ENCODE data around the gene NPPA. TPM values are rescaled to one million over a fixed set of nuclear protein-coding genes. Genes with fewer than 3 reads are reported as not detected.

The NPPA gene
- total and polyA plus RNA-seq, 9 of the 15 experiments (the other 6 are each of a cell fraction or from before 2014, with no cell fraction given): not detected

DNA sequence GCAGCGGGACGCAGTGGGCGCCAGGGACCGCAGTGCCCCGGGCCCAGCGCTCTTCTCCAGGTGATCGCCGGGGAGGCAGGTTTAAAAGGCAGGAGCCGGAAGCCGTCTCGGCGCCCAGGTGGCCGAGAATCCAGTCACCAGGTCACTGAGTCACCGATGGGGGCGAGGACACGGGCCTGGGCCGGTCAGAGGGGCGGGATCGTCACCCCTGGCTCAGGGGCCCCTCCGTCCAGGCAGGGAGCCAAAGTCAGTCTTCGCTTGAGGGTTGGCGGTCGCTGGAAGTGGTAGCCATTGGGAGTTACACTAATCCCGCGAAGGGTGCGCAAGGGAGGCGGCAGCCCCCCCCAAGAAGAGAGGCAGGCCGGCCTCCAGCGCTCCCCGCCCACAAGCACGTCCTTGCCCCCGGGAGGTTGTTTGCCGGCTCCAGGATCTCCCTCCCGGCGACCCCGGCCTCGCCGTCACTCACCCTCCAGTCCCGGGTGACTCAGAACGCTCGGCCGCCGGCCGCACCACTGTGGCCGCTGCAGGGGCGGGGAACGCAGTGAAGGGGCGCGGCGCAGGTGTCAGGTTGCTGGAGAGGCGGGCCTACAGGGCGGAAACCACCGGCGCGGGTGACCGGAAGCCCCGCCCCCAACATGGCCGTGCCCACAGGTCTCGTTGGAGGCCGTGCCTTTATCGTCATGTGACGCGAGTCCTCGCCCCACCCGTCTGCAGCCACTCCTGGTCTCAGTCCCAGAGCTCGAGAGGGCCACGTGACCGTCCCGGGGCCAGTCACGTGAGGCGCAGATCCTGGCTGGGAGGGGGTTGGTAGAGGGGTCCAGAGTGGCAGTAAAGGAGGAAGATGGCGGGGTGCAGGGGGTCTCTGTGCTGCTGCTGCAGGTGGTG lies 41.9 kb downstream of the NPPA start, which contains the start of the genes CLCN6 and MTHFR (continued):
- TF ChIP-seq JUND (IDR thresholded peaks at IDR 0.05; ENCODE audit: borderline replicate concordance, low read depth, low read length): peak; percentile 91
- TF ChIP-seq JUND (tag; IDR thresholded peaks at IDR 0.05; ENCODE audit: borderline replicate concordance, low read depth, low read length): peak; percentile 79; the same call in 1 of the 3 replicates
- TF ChIP-seq, protein P1, sequence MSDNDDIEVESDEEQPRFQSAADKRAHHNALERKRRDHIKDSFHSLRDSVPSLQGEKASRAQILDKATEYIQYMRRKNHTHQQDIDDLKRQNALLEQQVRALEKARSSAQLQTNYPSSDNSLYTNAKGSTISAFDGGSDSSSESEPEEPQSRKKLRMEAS (CRISPR knock-in tag; IDR thresholded peaks at IDR 0.05): peak; percentile 98
- peak; percentile 81 for TF ChIP-seq ELF1 (tag; IDR thresholded peaks at IDR 0.05)
- TF ChIP-seq KDM5B (IDR thresholded peaks at IDR 0.05; ENCODE audit: insufficient replicate concordance, low read depth, low read length): peak; percentile 78
- peak; percentile 96 for TF ChIP-seq POLR2B (IDR thresholded peaks at IDR 0.05; ENCODE audit: low read depth, partially characterized antibody)
- TF ChIP-seq, protein P2, sequence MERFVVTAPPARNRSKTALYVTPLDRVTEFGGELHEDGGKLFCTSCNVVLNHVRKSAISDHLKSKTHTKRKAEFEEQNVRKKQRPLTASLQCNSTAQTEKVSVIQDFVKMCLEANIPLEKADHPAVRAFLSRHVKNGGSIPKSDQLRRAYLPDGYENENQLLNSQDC (CRISPR knock-in tag; IDR thresholded peaks at IDR 0.05): no peak
- TF ChIP-seq JUN (IDR thresholded peaks at IDR 0.05; ENCODE audit: borderline replicate concordance, low read depth, low read length): peak; percentile 55
- TF ChIP-seq JUN (CRISPR knock-in tag; IDR thresholded peaks at IDR 0.05; ENCODE audit: borderline replicate concordance): peak; percentile 61; the same call in 1 of the 2 replicates
- TF ChIP-seq CEBPG (CRISPR knock-in tag; IDR thresholded peaks at IDR 0.05): peak; percentile 8; the same call in 1 of the 2 replicates
- no peak for TF ChIP-seq CEBPG (tag; conservative IDR thresholded peaks at IDR 0.05 in 1 of 2, IDR thresholded peaks at IDR 0.05 in 1 of 2)
- TF ChIP-seq ZC3H8 (IDR thresholded peaks at IDR 0.05): no peak
- peak; percentile 64 for TF ChIP-seq NFYB (IDR thresholded peaks at IDR 0.05; ENCODE audit: extremely low read depth, insufficient read length)
- no peak; the same call in 1 of the 2 replicates for TF ChIP-seq ZNF644 (tag; IDR thresholded peaks at IDR 0.05; ENCODE audit: low read depth)
- 0 out of 2 replicates have a peak, but pooled peaks have one; percentile 95 for TF ChIP-seq HDAC2 (IDR thresholded peaks at IDR 0.05)
- 0 out of 2 replicates have a peak, but pooled peaks have one; percentile 71 for TF ChIP-seq CAMTA2 (CRISPR knock-in tag; conservative IDR thresholded peaks at IDR 0.05)
- TF ChIP-seq SNIP1 (IDR thresholded peaks at IDR 0.05; ENCODE audit: low read depth): no peak
- TF ChIP-seq KLF1 (tag; IDR thresholded peaks at IDR 0.05): peak; percentile 94
- TF ChIP-seq, protein P3, sequence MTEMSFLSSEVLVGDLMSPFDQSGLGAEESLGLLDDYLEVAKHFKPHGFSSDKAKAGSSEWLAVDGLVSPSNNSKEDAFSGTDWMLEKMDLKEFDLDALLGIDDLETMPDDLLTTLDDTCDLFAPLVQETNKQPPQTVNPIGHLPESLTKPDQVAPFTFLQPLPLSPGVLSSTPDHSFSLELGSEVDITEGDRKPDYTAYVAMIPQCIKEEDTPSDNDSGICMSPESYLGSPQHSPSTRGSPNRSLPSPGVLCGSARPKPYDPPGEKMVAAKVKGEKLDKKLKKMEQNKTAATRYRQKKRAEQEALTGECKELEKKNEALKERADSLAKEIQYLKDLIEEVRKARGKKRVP (CRISPR knock-in tag; IDR thresholded peaks at IDR 0.05): 0 out of 2 replicates have a peak, but pooled peaks have one; percentile 21
- TF ChIP-seq MAFK (IDR thresholded peaks at IDR 0.05; ENCODE audit: low read length): no peak
- TF ChIP-seq ZKSCAN1 (IDR thresholded peaks at IDR 0.05; ENCODE audit: low read depth, low read length): peak; percentile 58; the same call in 1 of the 2 replicates
- TF ChIP-seq ZNF41 (CRISPR knock-in tag; conservative IDR thresholded peaks at IDR 0.05): no peak
- 0 out of 2 replicates have a peak, but pooled peaks have one; percentile 7 for TF ChIP-seq ZNF695 (CRISPR knock-in tag; IDR thresholded peaks at IDR 0.05)
- no peak; the same call in 1 of the 2 replicates for TF ChIP-seq NR2F6 (CRISPR knock-in tag; IDR thresholded peaks at IDR 0.05)
- peak in 1 of 2 experiments; percentile 21; a peak in 1 of 4 replicates for TF ChIP-seq FOXA3 (CRISPR knock-in tag; conservative IDR thresholded peaks at IDR 0.05 in 1 of 2, IDR thresholded peaks at IDR 0.05 in 1 of 2)
- TF ChIP-seq MTA1 (IDR thresholded peaks at IDR 0.05; ENCODE audit: borderline replicate concordance): no peak; the same call in none of the 2 replicates

Measured in K562 (cell line).